T-helper 17 cell (primary cell): ENCODE measurements around the gene PRRT1B. TPM values are rescaled to one million over a fixed set of nuclear protein-coding genes. Genes with fewer than 3 reads are reported as not detected.

Experiments used
- ATAC-seq: fragments of 150-1000 bp; cut with Tn5 transposase; 2 replicates; pipeline ENCODE4 v1.10.0; 2021; ENCODE audit warnings: mild to moderate bottlenecking, moderate library complexity
- DNase-seq, 3 donors: peaks; one replicate each; pipeline versions ENCODE4 v3.0.0 to v3.0.0-alpha.2; 2020 to 2021
- H3K9me3 ChIP-seq: one replicate; pipeline ENCODE4 v1.7.0; 2013; ENCODE audit warnings: low read length, mild to moderate bottlenecking; ENCODE audit not compliant: control insufficient read depth, poor library complexity, severe bottlenecking
- H3K27ac Mint-ChIP-seq: one replicate; pipeline ENCODE4 v1.8.0; 2022; ENCODE audit warnings: mild to moderate bottlenecking, moderate library complexity, mixed read lengths
- H3K27me3 Mint-ChIP-seq: one replicate; pipeline ENCODE4 v1.8.0; 2022; ENCODE audit warnings: mixed read lengths
- H3K36me3 Mint-ChIP-seq: one replicate; pipeline ENCODE4 v1.8.0; 2022; ENCODE audit warnings: low read depth, mixed read lengths
- H3K4me1 Mint-ChIP-seq: one replicate; pipeline ENCODE4 v1.8.0; 2022; ENCODE audit warnings: mild to moderate bottlenecking, mixed read lengths
- H3K4me3 Mint-ChIP-seq: one replicate; pipeline ENCODE4 v1.8.0; 2022; ENCODE audit warnings: mild to moderate bottlenecking, moderate library complexity, mixed read lengths
- total RNA-seq, 4 donors: library from RNA in 2 of 4; stranded (reverse) in 2 of 4; gene quantifications; one replicate each; pipeline ENCODE4 v1.2.3 and lab custom pipeline; 2022 to 2026

The PRRT1B gene
- total RNA-seq, 2 donors from 2014 or later, result not detected

DNA sequence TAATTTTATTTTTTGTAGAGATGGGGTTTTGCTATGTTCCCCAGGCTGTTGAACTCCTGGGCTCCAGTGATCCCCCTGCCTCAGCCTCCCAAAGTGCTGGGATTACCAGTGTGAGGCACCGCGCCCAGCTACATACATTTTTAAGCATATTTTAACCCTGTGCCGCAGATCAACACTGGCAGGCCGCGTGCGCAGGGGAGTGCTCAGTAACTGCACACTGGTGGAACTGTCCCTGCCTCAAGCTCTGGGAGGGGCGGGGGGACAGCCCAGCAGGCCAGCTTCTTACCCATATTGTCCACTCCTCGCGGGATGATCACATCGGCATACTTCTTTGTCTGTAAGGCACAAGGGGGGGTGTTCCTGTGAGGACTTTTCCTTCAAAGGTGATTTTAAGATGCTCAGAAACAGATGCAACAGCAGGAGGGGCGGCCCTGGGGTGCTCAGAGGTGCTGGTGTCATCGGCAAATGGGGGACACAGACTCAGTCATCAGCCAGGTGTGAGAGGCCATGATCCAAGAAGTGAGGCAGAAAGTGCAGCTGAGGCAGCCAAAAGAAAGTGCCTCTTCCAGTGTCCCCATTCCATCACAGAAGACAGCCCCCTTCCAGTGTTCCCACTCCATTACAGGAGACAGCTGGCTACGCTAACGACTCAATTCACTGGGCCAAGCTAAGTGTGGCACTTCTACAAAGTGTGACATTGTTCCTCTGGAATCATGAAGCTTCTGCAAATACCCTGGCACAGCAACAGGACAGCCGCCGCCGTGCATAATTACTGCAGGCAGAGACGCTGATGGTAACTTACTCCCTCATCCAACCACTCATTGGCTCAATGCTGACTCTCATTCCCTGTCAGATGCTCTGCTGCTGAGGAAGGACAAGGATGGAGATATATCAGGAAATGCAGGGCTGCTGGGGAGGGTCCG is 19.4 kb upstream of the PRRT1B start:
- H3K9me3 ChIP-seq, result no peaks in the 10 kb centered on the region
- Mint-ChIP-seq H3K27me3 (no peaks in the 10 kb centered on the region), H3K36me3 (peaks cover 3% of the 10 kb centered on the region), H3K4me3 (no peak overlapping the region), H3K4me1 (peaks cover 2% of the 10 kb centered on the region), H3K27ac (no peak overlapping the region)
- ATAC-seq (no peak), DNase-seq (no peak)

DNA sequence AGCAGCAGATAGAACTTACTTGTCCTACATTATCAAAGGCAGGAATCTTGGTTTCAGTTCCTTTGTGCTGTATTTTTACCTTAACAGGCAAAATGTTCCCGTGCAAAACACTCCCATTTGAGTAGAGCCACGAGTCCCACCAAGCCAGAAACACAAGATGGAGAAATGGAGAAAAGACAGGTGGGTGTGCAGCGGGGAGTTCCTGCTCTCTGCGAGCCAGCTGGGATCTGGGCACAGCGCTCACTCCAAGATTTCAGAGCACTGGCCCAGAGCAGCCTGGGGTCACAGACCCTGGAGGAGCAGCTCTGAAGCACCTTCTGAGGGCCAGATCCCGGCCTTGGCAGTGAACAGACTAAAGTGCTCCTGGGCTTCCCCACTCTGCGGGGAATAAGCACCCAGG is 17.1 kb upstream of the PRRT1B start:
- no peaks in the 10 kb centered on the region for H3K9me3 ChIP-seq
- H3K4me1 Mint-ChIP-seq, result no peaks in the 10 kb centered on the region
- H3K4me3 Mint-ChIP-seq, result peak overlapping the region; percentile 28
- ATAC-seq (no peak), DNase-seq (no peak)
- no peaks in the 10 kb centered on the region for H3K36me3 Mint-ChIP-seq
- H3K27ac Mint-ChIP-seq, result peak overlapping the region; percentile 84
- H3K27me3 Mint-ChIP-seq, result no peaks in the 10 kb centered on the region

DNA sequence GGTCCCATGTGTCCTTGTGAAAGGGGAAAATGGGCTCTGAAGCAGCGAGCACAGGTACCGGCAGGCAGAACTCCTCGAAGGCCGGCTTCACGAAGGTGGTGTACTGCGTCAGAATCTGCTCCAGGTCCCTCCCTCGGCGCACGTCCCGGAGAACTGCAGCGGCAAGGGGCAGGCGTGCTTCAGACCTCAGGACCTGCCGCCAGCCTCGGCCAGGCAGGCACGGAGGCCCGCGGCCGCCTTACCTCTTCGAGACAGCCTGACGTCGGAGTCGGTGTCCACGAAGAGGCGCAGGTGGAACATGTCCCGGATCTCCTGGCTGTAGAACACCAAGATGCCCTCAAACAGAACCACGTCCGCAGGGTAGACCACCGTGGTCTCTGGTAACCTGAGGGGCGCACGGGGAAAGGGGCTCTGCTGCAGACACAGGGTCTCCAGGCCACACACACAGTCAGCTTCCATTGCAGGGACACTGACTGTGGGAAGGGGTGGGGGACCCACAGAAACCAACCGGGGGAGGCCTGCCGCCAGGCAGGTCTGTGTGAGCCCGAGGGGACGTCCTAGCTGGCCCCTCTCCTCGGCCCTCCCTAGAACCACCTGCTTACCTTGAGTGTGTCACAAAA is 16.3 kb upstream of the PRRT1B start:
- no peak overlapping the region for H3K27ac Mint-ChIP-seq
- no peaks in the 10 kb centered on the region for H3K4me1 Mint-ChIP-seq
- H3K9me3 ChIP-seq, result no peaks in the 10 kb centered on the region
- H3K4me3 Mint-ChIP-seq, result no peak overlapping the region
- no peaks in the 10 kb centered on the region for H3K27me3 Mint-ChIP-seq
- ATAC-seq, result no peak
- DNase-seq, result no peak
- H3K36me3 Mint-ChIP-seq, result no peaks in the 10 kb centered on the region

DNA sequence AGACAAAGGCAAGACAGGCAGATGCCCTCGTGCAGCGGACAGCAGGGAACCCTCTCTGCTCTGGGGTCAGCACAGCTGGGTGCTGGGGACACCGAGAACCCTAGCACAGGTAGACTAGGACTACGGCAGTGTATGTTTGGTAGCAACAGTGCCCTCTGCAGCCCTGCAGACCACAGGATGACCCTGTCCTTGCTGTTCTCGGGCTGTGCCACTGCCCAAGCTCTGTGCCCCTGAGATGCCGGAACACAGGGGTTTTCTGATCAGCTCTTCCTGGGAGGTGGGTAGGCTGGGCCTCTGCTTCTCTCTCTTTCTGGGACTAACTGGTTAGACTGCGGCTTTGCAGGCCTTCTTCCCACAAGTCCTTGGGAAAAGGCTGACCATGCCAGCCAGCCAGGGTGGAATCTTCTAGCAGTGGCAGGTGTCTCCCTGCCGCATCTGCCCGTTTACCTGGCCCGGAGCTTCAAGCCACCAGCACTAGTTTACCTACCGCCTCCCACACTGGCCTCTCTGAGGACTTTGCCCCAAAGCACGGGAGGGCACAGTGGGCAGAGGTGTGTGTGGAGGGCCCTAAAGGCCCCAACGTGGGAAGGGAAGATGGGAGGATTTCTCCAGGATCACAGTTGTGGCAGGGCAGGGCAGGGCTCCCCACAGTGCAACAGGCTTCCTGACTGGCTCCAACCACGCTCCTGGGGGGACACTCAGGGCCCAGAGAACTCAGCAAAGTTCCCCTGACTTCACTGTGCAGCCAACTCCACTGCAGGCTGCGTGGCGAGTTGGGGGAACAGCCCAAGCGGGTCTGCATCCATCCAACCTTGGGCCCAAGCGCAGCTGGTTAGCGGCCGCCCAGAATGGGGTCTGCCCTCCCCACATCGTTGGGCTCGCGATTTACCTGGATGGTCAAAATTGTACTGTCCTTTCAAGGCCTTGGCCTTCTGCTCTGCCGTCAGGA is 15.5 kb upstream of the PRRT1B start:
- peaks cover 6% of the 10 kb centered on the region for H3K4me1 Mint-ChIP-seq
- H3K9me3 ChIP-seq, result no peaks in the 10 kb centered on the region
- ATAC-seq (no peak), DNase-seq (no peak)
- no peaks in the 10 kb centered on the region for H3K27me3 Mint-ChIP-seq
- H3K36me3 Mint-ChIP-seq, result no peaks in the 10 kb centered on the region
- peak overlapping the region; percentile 84 for H3K4me3 Mint-ChIP-seq
- peak overlapping the region; percentile 53 for H3K27ac Mint-ChIP-seq

DNA sequence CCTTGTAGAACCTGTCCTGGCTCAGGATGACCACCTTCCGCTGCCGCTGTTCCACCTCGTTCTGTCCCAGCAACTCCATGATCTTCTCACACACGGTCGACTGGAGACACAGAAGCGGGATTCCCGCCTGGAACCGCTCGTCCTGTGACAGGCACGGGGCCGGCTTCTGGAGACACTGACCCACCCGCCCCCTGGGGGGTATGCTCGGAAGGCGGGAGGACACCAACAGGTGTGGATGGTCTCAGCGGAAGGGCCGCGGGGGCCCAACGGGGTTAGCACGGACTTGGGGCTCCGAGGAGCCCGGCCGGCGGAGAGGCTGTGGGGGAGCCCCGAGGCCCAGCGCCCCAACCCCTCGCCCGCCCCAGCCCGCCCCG is 14.8 kb upstream of the PRRT1B start:
- no peaks in the 10 kb centered on the region for H3K27me3 Mint-ChIP-seq
- H3K4me1 Mint-ChIP-seq, result peaks cover 7% of the 10 kb centered on the region
- peak overlapping the region; percentile 84 for H3K4me3 Mint-ChIP-seq
- no peaks in the 10 kb centered on the region for H3K36me3 Mint-ChIP-seq
- no peak for DNase-seq
- H3K9me3 ChIP-seq, result no peaks in the 10 kb centered on the region
- ATAC-seq, result peak; percentile 10
- no peak overlapping the region for H3K27ac Mint-ChIP-seq

DNA sequence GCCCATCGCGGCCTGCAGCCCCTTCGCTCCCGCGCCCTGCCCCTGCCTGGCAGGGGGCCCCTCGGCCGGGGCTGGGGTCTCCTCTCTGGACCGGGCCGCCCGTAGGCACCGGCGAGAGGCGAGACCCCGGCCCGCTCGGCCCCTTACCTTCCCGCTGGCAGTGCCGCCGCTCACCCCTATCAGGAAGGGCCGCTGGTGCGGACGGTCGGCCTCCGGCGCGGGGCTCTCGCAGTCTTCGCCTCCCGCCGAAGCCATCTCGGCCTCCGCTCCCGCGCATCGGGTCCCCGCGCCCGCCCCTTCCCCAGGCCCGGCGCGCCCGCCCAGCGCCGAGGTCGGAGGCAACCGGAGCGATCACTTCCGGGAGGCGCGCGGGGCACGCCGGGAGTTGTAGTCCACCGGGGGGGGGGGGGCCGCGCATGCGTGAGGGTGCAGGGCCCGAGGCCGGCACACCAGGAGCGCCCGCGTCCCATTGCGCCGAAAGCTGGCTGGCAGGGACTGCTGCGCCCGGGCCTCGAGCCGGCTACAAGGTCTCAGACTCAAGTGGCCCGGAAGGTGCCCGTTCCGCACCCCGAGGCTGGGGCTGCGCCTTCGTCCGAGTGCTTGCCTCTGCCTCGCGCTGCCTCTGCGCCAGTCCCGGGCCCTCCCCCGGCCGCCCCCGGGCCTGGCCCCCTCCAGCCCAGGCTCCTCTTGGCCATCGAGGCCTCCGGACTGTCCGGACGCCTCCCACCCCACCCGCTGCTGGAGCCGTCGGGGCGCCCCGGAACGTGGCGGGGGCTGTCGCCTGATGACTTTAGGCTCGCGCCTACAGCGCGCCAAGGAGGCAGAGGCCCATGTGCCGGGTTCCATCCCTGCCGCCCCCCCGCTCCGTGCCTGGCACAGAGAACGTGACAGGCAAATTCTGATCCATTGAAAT is 14.1 kb upstream of the PRRT1B start, which contains the start of gene UCK1:
Gene UCK1, minus strand, starts transcription at position 344 of the 913 bp plus-strand sequence. Its CDS starts 89 bp downstream, at position 255.
- Mint-ChIP-seq H3K36me3 (no peaks in the 10 kb centered on the region), H3K4me3 (peak within 1 kb of the TSS; percentile 84), H3K27ac (peak within 1 kb of the TSS; percentile 53), H3K4me1 (peaks cover 7% of the 10 kb centered on the region), H3K27me3 (no peaks in the 10 kb centered on the region)
- ATAC-seq (peak; percentile 98), DNase-seq (peak; percentile 61 to 76 (median 74))
- no peaks in the 10 kb centered on the region for H3K9me3 ChIP-seq

DNA sequence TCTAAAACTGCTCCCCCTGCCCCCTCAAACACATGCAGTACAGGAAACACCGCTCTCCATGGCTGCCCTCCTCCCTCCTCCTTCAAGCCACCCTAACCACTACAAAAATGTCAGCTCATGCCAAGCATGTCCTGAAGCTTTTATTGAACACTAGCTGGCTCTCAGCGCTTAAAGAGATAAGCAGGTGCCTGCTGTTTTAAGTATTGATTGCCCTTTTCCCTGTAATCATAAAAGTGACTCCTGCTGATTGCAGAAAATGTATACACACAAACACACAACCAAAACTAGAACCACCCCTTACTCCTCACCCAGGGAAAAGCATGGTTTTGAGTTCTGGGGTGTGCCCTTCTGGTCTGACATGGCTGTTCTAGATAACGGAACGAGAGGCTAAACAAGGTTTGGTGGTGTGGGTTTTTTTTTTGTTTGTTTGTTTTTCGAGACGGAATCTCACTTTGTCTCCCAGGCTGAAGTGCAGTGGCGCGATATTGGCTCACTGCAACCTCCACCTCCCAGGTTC is 10.5 kb upstream of the PRRT1B start:
- no peaks in the 10 kb centered on the region for H3K27me3 Mint-ChIP-seq
- H3K27ac Mint-ChIP-seq, result no peak overlapping the region
- H3K4me1 Mint-ChIP-seq, result peaks cover 11% of the 10 kb centered on the region
- ATAC-seq (peak; percentile 23), DNase-seq (no peak)
- no peaks in the 10 kb centered on the region for H3K9me3 ChIP-seq
- peak overlapping the region; percentile 57 for H3K4me3 Mint-ChIP-seq
- H3K36me3 Mint-ChIP-seq, result no peaks in the 10 kb centered on the region

DNA sequence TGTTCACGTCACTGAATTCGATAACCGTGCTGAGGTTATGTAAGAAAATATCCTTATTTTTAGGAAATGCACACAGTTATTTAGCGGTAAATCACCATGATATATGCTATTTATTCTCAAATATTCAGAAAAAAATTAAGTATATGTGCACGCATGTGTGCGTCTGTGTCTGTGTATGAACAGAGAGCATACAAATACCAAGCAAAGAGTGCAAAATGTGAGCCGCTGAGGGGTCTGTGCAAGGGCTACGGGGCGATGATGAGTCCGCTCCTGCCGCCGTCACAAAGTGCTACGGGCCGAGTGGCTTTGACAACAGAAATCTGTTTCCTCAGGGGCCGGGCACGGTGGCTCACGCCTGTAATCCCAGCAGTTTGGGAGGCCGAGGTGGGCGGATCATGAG is 7.4 kb upstream of the PRRT1B start:
- H3K4me3 Mint-ChIP-seq, result no peak overlapping the region
- no peaks in the 10 kb centered on the region for H3K36me3 Mint-ChIP-seq
- no peaks in the 10 kb centered on the region for H3K27me3 Mint-ChIP-seq
- H3K9me3 ChIP-seq, result no peaks in the 10 kb centered on the region
- H3K27ac Mint-ChIP-seq, result no peak overlapping the region
- no peak for DNase-seq
- ATAC-seq, result no peak
- H3K4me1 Mint-ChIP-seq, result peaks cover 15% of the 10 kb centered on the region

DNA sequence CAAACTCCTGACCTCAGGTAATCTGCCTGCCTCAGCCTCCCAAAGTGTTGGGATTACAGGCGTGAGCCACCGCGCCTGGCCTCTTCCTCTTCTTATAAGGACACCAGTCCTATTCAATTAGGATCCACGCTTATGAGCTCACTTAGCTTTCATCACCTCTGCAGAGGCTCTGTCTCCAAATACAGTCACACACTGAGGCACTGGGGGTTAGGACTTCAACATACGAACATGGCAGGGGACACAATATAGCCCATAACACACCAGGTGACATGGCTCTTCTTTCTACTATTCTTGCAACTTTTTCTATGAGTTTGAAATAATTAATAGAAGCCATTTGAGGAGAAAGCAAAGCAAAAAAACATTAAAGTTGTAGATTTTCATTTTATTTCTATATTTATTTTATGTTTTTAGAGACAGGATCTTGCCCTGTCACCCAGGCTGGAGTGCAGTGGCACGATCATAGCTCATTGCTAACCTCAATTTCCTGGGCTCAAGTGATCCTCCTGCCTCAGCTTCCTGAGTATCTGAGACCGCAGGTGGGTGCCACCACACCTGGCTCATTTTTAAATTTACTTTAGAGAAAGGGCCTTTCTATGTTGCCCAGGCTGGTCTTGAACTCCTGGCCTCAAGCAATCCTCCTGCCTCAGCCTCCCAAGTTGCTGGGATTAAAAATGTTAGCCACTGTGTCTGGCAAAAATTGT is 6.0 kb upstream of the PRRT1B start:
- no peaks in the 10 kb centered on the region for H3K36me3 Mint-ChIP-seq
- H3K27ac Mint-ChIP-seq, result peak overlapping the region; percentile 84
- peaks cover 7% of the 10 kb centered on the region for H3K9me3 ChIP-seq
- DNase-seq (no peak), ATAC-seq (peak; percentile 87)
- peak overlapping the region; percentile 66 for H3K4me3 Mint-ChIP-seq
- H3K4me1 Mint-ChIP-seq, result peaks cover 15% of the 10 kb centered on the region
- no peaks in the 10 kb centered on the region for H3K27me3 Mint-ChIP-seq

DNA sequence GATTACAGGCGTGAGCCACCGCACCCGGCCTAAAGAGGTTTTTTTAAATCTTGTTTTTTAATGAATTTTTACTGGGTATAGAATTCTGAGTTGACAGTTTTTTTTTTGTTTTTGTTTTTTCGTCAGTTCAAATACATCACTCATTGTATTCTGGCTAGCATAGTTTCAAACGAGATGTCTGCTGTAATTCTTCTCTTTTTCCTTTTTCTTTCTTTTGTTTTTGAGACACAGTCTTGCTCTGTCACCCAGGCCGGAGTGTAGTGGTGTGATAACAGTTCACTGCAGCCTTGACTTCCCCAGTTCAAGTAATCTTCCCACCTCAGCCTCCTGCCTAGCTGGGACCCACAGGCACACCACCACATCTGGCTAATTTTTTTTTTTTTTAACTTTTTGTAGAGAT is 2.2 kb upstream of the PRRT1B start:
- H3K9me3 ChIP-seq, result peaks cover 7% of the 10 kb centered on the region
- peaks cover 13% of the 10 kb centered on the region for H3K27me3 Mint-ChIP-seq
- DNase-seq, result no peak
- no peak overlapping the region for H3K4me3 Mint-ChIP-seq
- no peak overlapping the region for H3K27ac Mint-ChIP-seq
- peaks cover 7% of the 10 kb centered on the region for H3K36me3 Mint-ChIP-seq
- H3K4me1 Mint-ChIP-seq, result peaks cover 15% of the 10 kb centered on the region
- ATAC-seq, result no peak

DNA sequence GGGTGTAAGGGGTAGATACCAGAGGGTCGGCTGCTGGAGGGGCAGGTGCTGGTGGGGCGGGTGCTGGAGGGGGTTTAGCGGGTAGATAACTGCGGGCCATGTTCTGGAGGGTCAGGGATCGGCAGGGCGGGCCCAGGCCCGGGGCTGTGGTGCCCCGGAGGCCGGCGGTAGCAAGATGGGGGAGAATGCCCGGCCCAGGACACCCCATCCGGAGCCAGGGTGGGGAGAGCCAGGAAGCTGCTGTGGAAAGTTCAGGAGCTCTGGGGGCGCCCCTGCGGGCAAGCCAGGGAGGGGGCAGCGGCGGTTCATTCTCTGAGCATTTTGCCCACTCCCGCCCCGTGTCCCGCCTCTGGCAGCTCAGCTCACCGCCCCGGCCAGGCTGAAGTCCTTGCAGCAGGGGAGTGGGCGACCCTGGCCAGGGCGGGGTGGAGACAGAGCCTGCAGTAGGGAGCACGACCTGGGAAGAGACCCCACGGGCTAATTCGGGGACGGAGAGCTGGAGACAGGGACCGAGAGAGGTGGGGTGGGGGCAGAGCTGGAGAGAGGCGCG is 538 bp downstream of the PRRT1B start:
- DNase-seq (no peak), ATAC-seq (peak; percentile 8)
- H3K4me3 Mint-ChIP-seq, result peak overlapping the region; percentile 77
- peaks cover 7% of the 10 kb centered on the region for H3K9me3 ChIP-seq
- no peak overlapping the region for H3K27ac Mint-ChIP-seq
- peaks cover 13% of the 10 kb centered on the region for H3K36me3 Mint-ChIP-seq
- H3K4me1 Mint-ChIP-seq, result peaks cover 6% of the 10 kb centered on the region
- H3K27me3 Mint-ChIP-seq, result peaks cover 40% of the 10 kb centered on the region
